ENCODE data around the gene SMNDC1. TPM values are rescaled to one million over a fixed set of nuclear protein-coding genes. Genes with fewer than 3 reads are reported as not detected.

The SMNDC1 gene
- total and polyA plus RNA-seq, 10 donors, result 10.3 to 34.8 (median 19.7) TPM

DNA sequence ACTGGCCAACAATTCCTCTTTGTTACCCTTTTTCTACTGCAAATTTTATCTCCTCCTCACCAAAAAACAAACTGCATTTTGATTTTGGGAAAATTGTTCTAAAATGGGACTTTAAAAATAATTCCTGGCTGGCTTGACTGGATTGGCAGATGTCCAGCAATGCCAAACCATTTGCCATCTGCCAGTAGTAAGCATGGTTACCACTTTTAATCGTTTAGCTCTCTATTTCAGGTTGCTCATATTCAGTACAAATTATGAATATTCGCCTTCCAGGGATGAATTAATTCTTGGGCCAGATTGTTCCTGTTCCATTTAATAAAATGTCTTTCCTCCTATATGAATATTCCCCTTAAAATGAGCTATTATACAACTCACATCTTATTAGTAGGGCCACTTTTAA is 35.7 kb downstream of the SMNDC1 start:
- no peak for TF ChIP-seq POLR2AphosphoS5 (IDR thresholded peaks at IDR 0.05)
- TF ChIP-seq, protein P1, sequence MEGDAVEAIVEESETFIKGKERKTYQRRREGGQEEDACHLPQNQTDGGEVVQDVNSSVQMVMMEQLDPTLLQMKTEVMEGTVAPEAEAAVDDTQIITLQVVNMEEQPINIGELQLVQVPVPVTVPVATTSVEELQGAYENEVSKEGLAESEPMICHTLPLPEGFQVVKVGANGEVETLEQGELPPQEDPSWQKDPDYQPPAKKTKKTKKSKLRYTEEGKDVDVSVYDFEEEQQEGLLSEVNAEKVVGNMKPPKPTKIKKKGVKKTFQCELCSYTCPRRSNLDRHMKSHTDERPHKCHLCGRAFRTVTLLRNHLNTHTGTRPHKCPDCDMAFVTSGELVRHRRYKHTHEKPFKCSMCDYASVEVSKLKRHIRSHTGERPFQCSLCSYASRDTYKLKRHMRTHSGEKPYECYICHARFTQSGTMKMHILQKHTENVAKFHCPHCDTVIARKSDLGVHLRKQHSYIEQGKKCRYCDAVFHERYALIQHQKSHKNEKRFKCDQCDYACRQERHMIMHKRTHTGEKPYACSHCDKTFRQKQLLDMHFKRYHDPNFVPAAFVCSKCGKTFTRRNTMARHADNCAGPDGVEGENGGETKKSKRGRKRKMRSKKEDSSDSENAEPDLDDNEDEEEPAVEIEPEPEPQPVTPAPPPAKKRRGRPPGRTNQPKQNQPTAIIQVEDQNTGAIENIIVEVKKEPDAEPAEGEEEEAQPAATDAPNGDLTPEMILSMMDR (IDR thresholded peaks at IDR 0.05 in 8 of 11, conservative IDR thresholded peaks at IDR 0.05 in 3 of 11), result no peak
- TF ChIP-seq POLR2A (IDR thresholded peaks at IDR 0.05), result no peak
- no peaks in the 10 kb centered on the region for H3K9me3 ChIP-seq
- WGBS, 5 donors, result 67 to 74% (median 68%) methylated on average over 2 of the region's 2 CpGs
- H3K27ac ChIP-seq, result peak overlapping the region in 5 of 8 donors; percentile 22 to 62 (median 53)
- H3K27me3 ChIP-seq (replicated peaks in 1 of 7), result no peaks in the 10 kb centered on the region
- intact Hi-C loops (cut with DNase I; ENCODE audit: low total_unique reads), result no loop called here
- peaks cover 0 to 45% (median 18%) of the 10 kb centered on the region in 6 donors for H3K4me1 ChIP-seq
- peak overlapping the region in 2 of 8 donors; percentile 18 to 38 for H3K4me3 ChIP-seq
- H3K36me3 ChIP-seq, result no peaks in the 10 kb centered on the region
- DNase-seq, result no peak

DNA sequence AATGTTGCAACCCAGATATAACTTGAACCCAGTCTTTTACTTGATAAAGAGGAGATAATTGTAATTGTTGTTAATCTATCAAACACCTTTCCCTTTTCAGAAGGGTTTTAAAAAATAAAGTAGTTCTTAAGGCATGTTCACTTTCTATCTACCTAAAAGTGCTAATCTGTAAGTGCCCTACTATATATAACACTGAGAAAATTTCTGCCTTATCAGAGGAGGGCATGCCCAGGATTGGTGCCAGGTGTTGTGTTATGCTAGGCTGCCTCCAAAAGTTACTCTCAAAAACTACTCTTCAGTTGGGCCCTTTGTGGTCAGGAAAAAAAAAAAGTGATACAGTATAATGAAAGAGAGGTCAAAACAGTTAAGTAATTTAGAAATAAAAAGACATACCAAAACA is 36.3 kb downstream of the SMNDC1 start:
- TF ChIP-seq, protein P1 (IDR thresholded peaks at IDR 0.05 in 8 of 11, conservative IDR thresholded peaks at IDR 0.05 in 3 of 11), result no peak
- TF ChIP-seq POLR2AphosphoS5 (IDR thresholded peaks at IDR 0.05), result no peak
- no peak for TF ChIP-seq POLR2A (IDR thresholded peaks at IDR 0.05)
- intact Hi-C loops (cut with DNase I; ENCODE audit: low total_unique reads), result no loop called here
- Histone ChIP-seq H3K9me3 (no peaks in the 10 kb centered on the region), H3K4me3 (no peak overlapping the region), H3K4me1 (peaks cover 0 to 39% (median 17%) of the 10 kb centered on the region in 6 donors), H3K36me3 (no peaks in the 10 kb centered on the region), H3K27ac (no peak overlapping the region), H3K27me3 (replicated peaks in 1 of 7) (no peaks in the 10 kb centered on the region)
- DNase-seq, result no peak

DNA sequence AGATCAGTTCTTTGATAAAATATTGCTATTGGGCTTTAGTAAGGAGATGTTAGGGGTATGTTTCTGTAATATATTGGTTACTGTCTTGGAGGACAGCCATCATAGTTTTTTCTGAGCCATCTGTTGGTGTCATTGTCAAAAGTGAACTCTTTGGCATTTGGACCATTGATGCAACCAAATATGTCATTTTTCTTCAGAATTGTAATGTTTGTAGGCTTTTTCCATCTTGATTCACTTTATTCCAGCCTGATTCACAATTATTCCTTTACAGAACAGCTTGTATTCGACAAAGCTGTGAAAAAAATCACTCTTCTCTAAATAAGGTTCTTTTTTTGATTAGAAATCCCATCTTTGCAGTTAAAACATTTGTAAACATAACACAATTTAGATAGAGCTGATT is 37.4 kb downstream of the SMNDC1 start:
- peaks cover 0 to 31% (median 15%) of the 10 kb centered on the region in 6 donors for H3K4me1 ChIP-seq
- intact Hi-C loops (cut with DNase I; ENCODE audit: low total_unique reads), result no loop called here

DNA sequence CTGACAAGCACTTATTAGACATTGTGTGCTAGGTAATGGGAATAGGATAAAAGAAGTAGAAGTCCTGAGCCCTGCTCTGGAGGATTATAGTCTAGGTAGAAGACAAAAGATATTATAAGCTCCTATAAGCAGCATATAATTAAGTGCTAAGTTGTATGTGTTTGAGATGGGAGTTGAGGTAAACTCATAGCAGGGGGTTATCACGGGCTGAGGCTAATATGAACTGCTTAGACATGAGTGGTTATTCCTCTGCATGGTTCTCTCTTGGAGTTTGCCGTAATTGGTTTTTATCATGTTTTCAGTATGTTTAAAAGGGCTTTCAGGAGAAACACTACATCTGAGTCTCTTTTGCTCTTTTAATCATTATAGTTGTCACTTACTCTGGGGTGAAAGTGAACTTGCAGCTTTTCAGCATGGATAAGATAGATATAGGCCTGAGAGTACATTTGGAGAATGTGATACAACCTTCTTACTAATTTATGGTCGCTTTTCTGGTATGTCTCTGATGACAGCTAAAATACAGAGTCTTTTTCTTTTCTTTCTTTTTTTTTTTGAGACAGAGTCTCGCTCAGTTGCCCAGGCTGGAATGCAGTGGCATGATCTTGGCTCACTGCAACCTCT is 39.0 kb downstream of the SMNDC1 start:
- Histone ChIP-seq H3K4me3 (no peak overlapping the region), H3K9me3 (no peaks in the 10 kb centered on the region), H3K4me1 (peaks cover 0 to 31% (median 13%) of the 10 kb centered on the region in 6 donors), H3K36me3 (no peaks in the 10 kb centered on the region), H3K27ac (no peak overlapping the region), H3K27me3 (replicated peaks in 1 of 7) (no peaks in the 10 kb centered on the region)
- TF ChIP-seq, protein P1 (IDR thresholded peaks at IDR 0.05 in 8 of 11, conservative IDR thresholded peaks at IDR 0.05 in 3 of 11), result no peak
- TF ChIP-seq POLR2A (IDR thresholded peaks at IDR 0.05), result no peak
- TF ChIP-seq POLR2AphosphoS5 (IDR thresholded peaks at IDR 0.05), result no peak
- intact Hi-C loops (cut with DNase I; ENCODE audit: low total_unique reads), result no loop called here
- WGBS, 5 donors, result 92 to 99% (median 96%) methylated on average over 4 of the region's 4 CpGs
- no peak for DNase-seq

More for the DNA sequence above, 37.4 kb downstream of the SMNDC1 start:
- 88 to 98% (median 93%) methylated on average over 1 of the region's 1 CpG for WGBS, 5 donors
- no peak for DNase-seq
- H3K4me3 ChIP-seq, result no peak overlapping the region
- H3K27me3 ChIP-seq (replicated peaks in 1 of 7), result no peaks in the 10 kb centered on the region
- H3K9me3 ChIP-seq, result no peaks in the 10 kb centered on the region
- H3K27ac ChIP-seq, result no peak overlapping the region
- no peaks in the 10 kb centered on the region for H3K36me3 ChIP-seq
- TF ChIP-seq POLR2AphosphoS5 (IDR thresholded peaks at IDR 0.05) (no peak), POLR2A (IDR thresholded peaks at IDR 0.05) (no peak)
- TF ChIP-seq, protein P1 (IDR thresholded peaks at IDR 0.05 in 8 of 11, conservative IDR thresholded peaks at IDR 0.05 in 3 of 11), result no peak

Measured in spleen (tissue), 11 donors.